K562 (cell line): ENCODE results near the gene CTNNBL1. TPM values are rescaled to one million over a fixed set of nuclear protein-coding genes. Genes with fewer than 3 reads are reported as not detected.
"Not testable (repeated sequence)": the region's sequence is repeated elsewhere in the genome, so short reads cannot be mapped to it uniquely, and the experiment has no call there.

Source experiments
- ATAC-seq: fragments of 200-7000 bp; cut with Tn5 transposase; 3 replicates; pipeline ENCODE4 v1.9.1; 2020; ENCODE audit warnings: moderate library complexity
- BruUV-seq: library from RNA; stranded (reverse); fragments of 400-500 nt; replicated peaks from 2 replicates; lab custom pipeline; 2021; lab: Mats Ljungman, UMichigan
- CTCF ChIA-PET: fragments of 300-600 bp; formaldehyde crosslinking; extraction: SDS; loops from one replicate; lab custom pipeline; 2021; ENCODE audit warnings: low intra/inter-chr PET ratio; lab: Yijun Ruan, JAX
- POLR2A ChIA-PET: fragments of 300-600, 350-650 bp; sonication (Branson Sonifier 250); formaldehyde crosslinking; extraction: SDS; loops from one replicate; lab custom pipeline; 2021; ENCODE audit warnings: antibody characterized with exemption, inconsistent platforms; lab: Yijun Ruan, JAX
- DNase-seq, 4 experiments: peaks; one replicate each; pipeline versions ENCODE4 v3.0.0 to v3.0.0-alpha.2; 2011 to 2018; ENCODE audit warnings: low spot score in 3 of 4, mixed read lengths in 3 of 4; ENCODE audit errors: extremely low read depth in 1 of 4
- FAIRE-seq: peaks from 2 replicates; lab custom pipeline; 2011; peaks lifted over from hg19 to GRCh38; lab: Jason Lieb, UNC
- H2AFZ ChIP-seq: 2 replicates; pipeline ENCODE4 v1.6.0; 2011; ENCODE audit warnings: low read depth, low read length, control low read depth, inconsistent platforms
- H3K27ac ChIP-seq: fragments of 200-600 bp; 3 replicates; pipeline ENCODE4 v1.8.0; 2011; ENCODE audit warnings: low read depth, mild to moderate bottlenecking, control low read depth, inconsistent platforms, low read length, moderate library complexity, mixed read lengths; ENCODE audit errors: extremely low read depth
- H3K27me3 ChIP-seq, 2 experiments: fragments of 300-600 bp in 1 of 2; 2 replicates in 1 of 2; 3 replicates in 1 of 2; pipeline versions ENCODE4 v1.6.0 to v1.8.0; 2011; ENCODE audit warnings: inconsistent platforms in 2 of 2, low read length in 2 of 2, mild to moderate bottlenecking in 1 of 2, mixed read lengths in 1 of 2, moderate library complexity in 1 of 2; ENCODE audit not compliant: control insufficient read depth in 2 of 2, insufficient read depth in 2 of 2
- H3K36me3 ChIP-seq: fragments of 300-600 bp; 3 replicates; pipeline ENCODE4 v1.8.0; 2011; ENCODE audit warnings: mild to moderate bottlenecking, low read length, inconsistent platforms; ENCODE audit not compliant: control insufficient read depth, insufficient read depth
- H3K4me1 ChIP-seq, 2 experiments: fragments of 200-600 bp in 1 of 2; replicated peaks in 1 of 2; 2 replicates in 1 of 2; 3 replicates in 1 of 2; pipeline versions ENCODE4 v1.5.1 to v1.8.0; 2011; ENCODE audit warnings: inconsistent platforms in 2 of 2, low read length in 2 of 2, mild to moderate bottlenecking in 1 of 2, mixed read lengths in 1 of 2, moderate library complexity in 1 of 2; ENCODE audit not compliant: control insufficient read depth in 2 of 2, insufficient read depth in 2 of 2
- H3K4me2 ChIP-seq: 2 replicates; pipeline ENCODE4 v1.6.1; 2011; ENCODE audit warnings: low read length, control low read depth, inconsistent platforms, mixed read lengths; ENCODE audit not compliant: insufficient read depth
- H3K4me3 ChIP-seq: fragments of 200-600 bp; sonication (generic), shearing (Covaris generic); 2 replicates; pipeline ENCODE4 v1.5.1; 2016; ENCODE audit warnings: control low read depth, inconsistent platforms
- H3K79me2 ChIP-seq: fragments of 200-600 bp; 3 replicates; pipeline ENCODE4 v1.8.0; 2011; ENCODE audit warnings: low read length, inconsistent platforms; ENCODE audit not compliant: control insufficient read depth, insufficient read depth
- H3K9ac ChIP-seq, 2 experiments: 2 replicates each; pipeline versions ENCODE4 v1.6.0 to v1.6.1; 2011; ENCODE audit warnings: low read depth in 2 of 2, low read length in 2 of 2, control low read depth in 1 of 2, inconsistent platforms in 1 of 2, mild to moderate bottlenecking in 1 of 2, mixed read lengths in 1 of 2; ENCODE audit not compliant: insufficient read depth in 1 of 2
- H3K9me1 ChIP-seq: one replicate; pipeline ENCODE4 v1.6.0; 2011; ENCODE audit warnings: inconsistent platforms, mild to moderate bottlenecking, low read length, moderate library complexity; ENCODE audit not compliant: control insufficient read depth, insufficient read depth
- H3K9me3 ChIP-seq: replicated peaks from 2 replicates; pipeline ENCODE4 v1.5.1; 2011; ENCODE audit warnings: low read depth, low read length, inconsistent platforms; ENCODE audit not compliant: control insufficient read depth, insufficient read depth
- H4K20me1 ChIP-seq: replicated peaks from 2 replicates; pipeline ENCODE4 v1.6.1; 2011; ENCODE audit warnings: low read length, inconsistent platforms, mixed read lengths; ENCODE audit not compliant: control insufficient read depth, insufficient read depth
- KLF1 ChIP-seq: fragments of 450-650 bp; IDR thresholded peaks from 2 replicates; pipeline ENCODE4 v1.6.1; 2016; ENCODE audit warnings: missing genetic modification characterization, missing compliant biosample characterization
- WGBS: fragments of 100-300 bp; shearing (Covaris generic); methylation state at CpG from one replicate; pipeline ENCODE4 v1.1.6; 2016; ENCODE audit warnings: low coverage, mixed read lengths; ENCODE audit not compliant: insufficient coverage; ENCODE audit errors: missing lambda C conversion rate; 5-methylcytosine and 5-hydroxymethylcytosine counted together
- in situ Hi-C: fragments of 300-500 bp; cut with MboI; formaldehyde crosslinking; loops from 4 replicates; pipeline ENCODE4 v1.15.0; 2018; ENCODE audit warnings: inconsistent platforms, mixed read lengths
- intact Hi-C: fragments of 100-400 bp; cut with micrococcal nuclease; formaldehyde crosslinking; loops from 2 replicates; pipeline ENCODE4 v1.14.2; 2022
- polyA plus RNA-seq, 8 experiments: library from polyadenylated mRNA; depleted of rRNA in 4 of 8; stranded (reverse) in 5 of 8; unstranded in 3 of 8; fragments of >200 nt; fragmentation: Nextera tagmentation in 2 of 8; fragmentation: Illumina TruSeq in 1 of 8; extraction: Ambion mirVana in 2 of 8; extraction: Trizol in 1 of 8; gene quantifications; 2 replicates each; pipeline versions ENCODE4 v1.2.1 to v1.2.3, GENCODE V29; 2011 to 2014; ENCODE audit warnings: inconsistent platforms in 1 of 8, missing spikeins in 1 of 8
- total RNA-seq, 7 experiments: library from RNA; depleted of rRNA in 6 of 7; stranded (reverse); fragments of >200 nt in 6 of 7; fragmentation: Illumina TruSeq in 2 of 7; extraction: Trizol in 2 of 7; gene quantifications; 2 replicates each; pipeline versions ENCODE4 v1.2.1 to v1.2.3, GENCODE V29; 2011 to 2021; ENCODE audit warnings: low replicate concordance in 1 of 7
- TF ChIP-seq, protein P1 (sequence below), 2 experiments: fragments of 450-650 bp; formaldehyde crosslinking in 1 of 2; IDR thresholded peaks; 2 replicates each; pipeline versions ENCODE4 v1.4.0 to v1.6.1; 2014 to 2020; ENCODE audit warnings: mild to moderate bottlenecking in 2 of 2, borderline replicate concordance in 1 of 2, low read depth in 1 of 2

The CTNNBL1 gene
- total and polyA plus RNA-seq, 9 of the 15 experiments (the other 6 are each of a cell fraction or from before 2014, with no cell fraction given), result 32.4 to 85.6 (median 43.6) TPM

DNA sequence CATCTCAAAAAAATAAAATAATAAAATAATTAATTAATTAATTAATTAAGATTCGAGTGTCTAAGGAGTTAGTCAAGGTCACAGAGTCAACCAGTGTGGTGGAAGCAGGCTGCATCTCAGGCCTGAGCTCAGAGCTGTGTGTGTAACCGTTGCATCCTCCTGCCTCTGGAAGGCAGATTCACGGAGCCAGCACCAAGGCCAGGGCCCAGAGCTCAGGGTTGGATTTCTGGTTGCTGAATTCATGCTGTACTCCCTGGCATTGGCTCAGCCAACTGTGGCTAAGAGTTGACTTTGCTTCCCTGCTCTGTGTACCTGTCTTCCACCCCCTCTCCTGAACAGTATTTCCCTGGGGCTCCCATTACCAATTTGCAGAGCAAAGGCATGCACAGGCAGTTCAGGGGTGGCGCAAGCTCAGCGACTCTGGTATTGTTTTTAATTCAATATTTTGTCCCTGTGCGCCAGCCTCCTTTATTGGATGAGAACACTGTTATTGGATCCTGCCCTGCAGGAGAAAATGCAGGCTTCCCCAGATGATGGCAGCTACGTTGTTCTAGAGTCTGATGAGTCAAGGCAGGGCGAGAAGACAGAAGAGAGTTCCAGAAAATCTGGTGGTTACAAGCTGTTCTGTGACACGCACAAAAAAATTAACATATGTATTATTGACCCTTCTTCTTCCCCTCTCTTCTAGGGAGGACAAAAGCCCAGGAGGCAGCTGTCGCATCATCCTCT is 12.3 kb upstream of the CTNNBL1 start:
- intact Hi-C loops, result no loop called here
- H3K79me2 ChIP-seq, result no peaks in the 10 kb centered on the region
- H3K9me1 ChIP-seq, result no peaks in the 10 kb centered on the region
- no peaks in the 10 kb centered on the region for H3K9me3 ChIP-seq
- H3K27ac ChIP-seq, result no peak overlapping the region
- no peak overlapping the region for H3K4me2 ChIP-seq
- 10% methylated on average over 10 of the region's 10 CpGs for WGBS
- H3K4me3 ChIP-seq, result no peak overlapping the region
- in situ Hi-C loops, result no loop called here
- no TSS peak for BruUV-seq
- no peaks in the 10 kb centered on the region for H3K4me1 ChIP-seq
- no peaks in the 10 kb centered on the region for H4K20me1 ChIP-seq
- TF ChIP-seq, protein P1, sequence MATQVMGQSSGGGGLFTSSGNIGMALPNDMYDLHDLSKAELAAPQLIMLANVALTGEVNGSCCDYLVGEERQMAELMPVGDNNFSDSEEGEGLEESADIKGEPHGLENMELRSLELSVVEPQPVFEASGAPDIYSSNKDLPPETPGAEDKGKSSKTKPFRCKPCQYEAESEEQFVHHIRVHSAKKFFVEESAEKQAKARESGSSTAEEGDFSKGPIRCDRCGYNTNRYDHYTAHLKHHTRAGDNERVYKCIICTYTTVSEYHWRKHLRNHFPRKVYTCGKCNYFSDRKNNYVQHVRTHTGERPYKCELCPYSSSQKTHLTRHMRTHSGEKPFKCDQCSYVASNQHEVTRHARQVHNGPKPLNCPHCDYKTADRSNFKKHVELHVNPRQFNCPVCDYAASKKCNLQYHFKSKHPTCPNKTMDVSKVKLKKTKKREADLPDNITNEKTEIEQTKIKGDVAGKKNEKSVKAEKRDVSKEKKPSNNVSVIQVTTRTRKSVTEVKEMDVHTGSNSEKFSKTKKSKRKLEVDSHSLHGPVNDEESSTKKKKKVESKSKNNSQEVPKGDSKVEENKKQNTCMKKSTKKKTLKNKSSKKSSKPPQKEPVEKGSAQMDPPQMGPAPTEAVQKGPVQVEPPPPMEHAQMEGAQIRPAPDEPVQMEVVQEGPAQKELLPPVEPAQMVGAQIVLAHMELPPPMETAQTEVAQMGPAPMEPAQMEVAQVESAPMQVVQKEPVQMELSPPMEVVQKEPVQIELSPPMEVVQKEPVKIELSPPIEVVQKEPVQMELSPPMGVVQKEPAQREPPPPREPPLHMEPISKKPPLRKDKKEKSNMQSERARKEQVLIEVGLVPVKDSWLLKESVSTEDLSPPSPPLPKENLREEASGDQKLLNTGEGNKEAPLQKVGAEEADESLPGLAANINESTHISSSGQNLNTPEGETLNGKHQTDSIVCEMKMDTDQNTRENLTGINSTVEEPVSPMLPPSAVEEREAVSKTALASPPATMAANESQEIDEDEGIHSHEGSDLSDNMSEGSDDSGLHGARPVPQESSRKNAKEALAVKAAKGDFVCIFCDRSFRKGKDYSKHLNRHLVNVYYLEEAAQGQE (IDR thresholded peaks at IDR 0.05; ENCODE audit: borderline replicate concordance), result peak; percentile 49; the same call in 1 of the 2 replicates
- TF ChIP-seq, protein P1 (CRISPR knock-in tag; IDR thresholded peaks at IDR 0.05; ENCODE audit: low read depth), result no peak
- no peak for TF ChIP-seq KLF1 (tag)
- FAIRE-seq (no peak), DNase-seq (no peak), ATAC-seq (no peak)
- H3K36me3 ChIP-seq, result no peaks in the 10 kb centered on the region
- peaks cover 24 to 53% of the 10 kb centered on the region in 2 experiments; a peak in 4 of 5 replicates for H3K27me3 ChIP-seq
- ChIA-PET POLR2A (interaction anchor here (0.9 to 1.4 kb wide), 2 partner anchors 10 to 60 kb away, joined by 3 read pairs; no protein-coding TSS in a partner anchor), CTCF (no interaction called here)
- H2AFZ ChIP-seq, result no peak overlapping the region
- no peak overlapping the region for H3K9ac ChIP-seq

GRCh38 chr20:37683146-37683545 is 10.7 kb upstream of the CTNNBL1 start:
- POLR2A ChIA-PET, result interaction anchor here (0.6 kb wide), 1 partner anchor 13 kb away, joined by 3 read pairs; no protein-coding TSS in a partner anchor
- not testable (repeated sequence) for BruUV-seq

More at GRCh38 chr20:37683146-37683545, 10.7 kb upstream of the CTNNBL1 start:
- in situ Hi-C loops, H3K9ac ChIP-seq, ATAC-seq, H3K4me1 ChIP-seq, CTCF ChIA-PET, DNase-seq, intact Hi-C loops, H4K20me1 ChIP-seq, H3K4me2 ChIP-seq, FAIRE-seq, H3K4me3 ChIP-seq, H3K9me1 ChIP-seq, H3K27ac ChIP-seq, H3K36me3 ChIP-seq, H3K9me3 ChIP-seq, H3K79me2 ChIP-seq, H2AFZ ChIP-seq: not testable (repeated sequence)
- peaks cover 14 to 39% of the 10 kb centered on the region in 2 experiments; a peak in 4 of 5 replicates for H3K27me3 ChIP-seq
- 6% methylated on average over 9 of the region's 9 CpGs for whole genome bisulfite sequencing
